Right forelimb (tissue), 1 donor: ENCODE measurements around the gene SLC44A2.

Experiments
- DNase-seq: peaks from one replicate; pipeline ENCODE4 v3.0.0-alpha.2; 2018

SLC44A2 gene

GRCh38 chr19:10625003-10625761 lies at the start of gene SLC44A2:
SLC44A2 (plus strand) TSS chr19:10625553; CDS start chr19:10625634, 81 bp downstream.
- DNase-seq, result peak; percentile 90

- DNase-seq, result no peak
Measured at GRCh38 chr19:10577951-10578350, 47.4 kb upstream of the SLC44A2 start.

- peak; percentile 90 for DNase-seq
Measured at GRCh38 chr19:10580979-10581631, 44.2 kb upstream of the SLC44A2 start.

GRCh38 chr19:10582091-10582490 lies 43.3 kb upstream of the SLC44A2 start:
- DNase-seq, result no peak

- DNase-seq, result no peak
Measured at GRCh38 chr19:10583036-10583776, 42.1 kb upstream of the SLC44A2 start.

GRCh38 chr19:10586396-10586795 lies 39.0 kb upstream of the SLC44A2 start:
- DNase-seq, result no peak

GRCh38 chr19:10587022-10587838 lies 38.1 kb upstream of the SLC44A2 start, which contains the start of gene AP1M2:
AP1M2 (minus strand) TSS chr19:10587312; CDS start chr19:10587231, 81 bp downstream.
- no peak for DNase-seq

- DNase-seq, result no peak
Measured at GRCh38 chr19:10587839-10588150, 37.6 kb upstream of the SLC44A2 start.

GRCh38 chr19:10593148-10593547 lies 32.2 kb upstream of the SLC44A2 start:
- no peak for DNase-seq

GRCh38 chr19:10593820-10594637 lies 31.3 kb upstream of the SLC44A2 start:
- no peak for DNase-seq

- DNase-seq, result no peak
Measured at GRCh38 chr19:10600149-10600548, 25.2 kb upstream of the SLC44A2 start.

GRCh38 chr19:10601999-10602329 lies 23.4 kb upstream of the SLC44A2 start:
- DNase-seq, result no peak

- peak; percentile 90 for DNase-seq
Measured at GRCh38 chr19:10602330-10603083, 22.8 kb upstream of the SLC44A2 start.

GRCh38 chr19:10603084-10603872 lies 22.1 kb upstream of the SLC44A2 start:
- peak; percentile 59 for DNase-seq

- DNase-seq, result no peak
Measured at GRCh38 chr19:10603873-10604459, 21.4 kb upstream of the SLC44A2 start.

GRCh38 chr19:10604460-10604980 lies 20.8 kb upstream of the SLC44A2 start:
- DNase-seq, result no peak

- no peak for DNase-seq
Measured at GRCh38 chr19:10611907-10612306, 13.4 kb upstream of the SLC44A2 start.

GRCh38 chr19:10612499-10613119 lies 12.7 kb upstream of the SLC44A2 start:
- DNase-seq, result no peak

GRCh38 chr19:10615429-10616023 lies 9.8 kb upstream of the SLC44A2 start:
- DNase-seq, result no peak
